Mucosa of descending colon (tissue), 3 donors: ENCODE results near the gene ABR. TPM values are rescaled to one million over a fixed set of nuclear protein-coding genes. Genes with fewer than 3 reads are reported as not detected.

Source experiments
- ATAC-seq: fragments of 200-7000 bp; cut with Tn5 transposase; one replicate; pipeline ENCODE4 v1.9.1; 2020; ENCODE audit warnings: mild to moderate bottlenecking, moderate library complexity
- DNase-seq, 3 donors: peaks; one replicate each; pipeline ENCODE4 v3.0.0-alpha.2; 2020
- H3K36me3 ChIP-seq: fragments of 200-600 bp; one replicate; pipeline ENCODE4 v1.8.0; 2021; ENCODE audit warnings: low read depth, mild to moderate bottlenecking
- H3K4me1 ChIP-seq: fragments of 200-600 bp; one replicate; pipeline ENCODE4 v1.8.0; 2021; ENCODE audit warnings: low read depth, mild to moderate bottlenecking
- H3K4me3 ChIP-seq: fragments of 200-600 bp; one replicate; pipeline ENCODE4 v1.8.0; 2021; ENCODE audit warnings: mild to moderate bottlenecking
- H3K9me3 ChIP-seq: fragments of 200-600 bp; one replicate; pipeline ENCODE4 v1.8.0; 2021; ENCODE audit warnings: mild to moderate bottlenecking
- intact Hi-C, 2 donors: fragments of 100-400 bp; cut with DNase I in 1 of 2; cut with micrococcal nuclease in 1 of 2; formaldehyde crosslinking; loops; one replicate each; pipeline versions ENCODE4 v1.11.0 to v1.11.1; 2022; cut with DNase I, micrococcal nuclease
- total RNA-seq, 3 donors: library from RNA; stranded (reverse); fragmentation: NEBNext Ultra II Directional in 2 of 3; extraction: Animal tissue kit (Norgen Biotek cat#: 25700) in 2 of 3; gene quantifications; one replicate each; pipeline versions ENCODE4 v1.2.1 to v1.2.4, GENCODE V29; 2021 to 2023
- TF ChIP-seq, protein P1 (sequence below): fragments of 200-600 bp; IDR thresholded peaks from one replicate; pipeline ENCODE4 v1.8.0; 2022; ENCODE audit warnings: antibody characterized with exemption, mild to moderate bottlenecking
- donor health status: DM: no; HTN: no; CAD: no; lungs with moderate emphysema.
- donor health status: DM: no; HTN: no; CAD: no.
- donor health status: DM: no; HTN: yes; CAD: no.

ABR gene
- total RNA-seq, 3 donors from 2014 or later: 257 to 470 (median 292) TPM

DNA sequence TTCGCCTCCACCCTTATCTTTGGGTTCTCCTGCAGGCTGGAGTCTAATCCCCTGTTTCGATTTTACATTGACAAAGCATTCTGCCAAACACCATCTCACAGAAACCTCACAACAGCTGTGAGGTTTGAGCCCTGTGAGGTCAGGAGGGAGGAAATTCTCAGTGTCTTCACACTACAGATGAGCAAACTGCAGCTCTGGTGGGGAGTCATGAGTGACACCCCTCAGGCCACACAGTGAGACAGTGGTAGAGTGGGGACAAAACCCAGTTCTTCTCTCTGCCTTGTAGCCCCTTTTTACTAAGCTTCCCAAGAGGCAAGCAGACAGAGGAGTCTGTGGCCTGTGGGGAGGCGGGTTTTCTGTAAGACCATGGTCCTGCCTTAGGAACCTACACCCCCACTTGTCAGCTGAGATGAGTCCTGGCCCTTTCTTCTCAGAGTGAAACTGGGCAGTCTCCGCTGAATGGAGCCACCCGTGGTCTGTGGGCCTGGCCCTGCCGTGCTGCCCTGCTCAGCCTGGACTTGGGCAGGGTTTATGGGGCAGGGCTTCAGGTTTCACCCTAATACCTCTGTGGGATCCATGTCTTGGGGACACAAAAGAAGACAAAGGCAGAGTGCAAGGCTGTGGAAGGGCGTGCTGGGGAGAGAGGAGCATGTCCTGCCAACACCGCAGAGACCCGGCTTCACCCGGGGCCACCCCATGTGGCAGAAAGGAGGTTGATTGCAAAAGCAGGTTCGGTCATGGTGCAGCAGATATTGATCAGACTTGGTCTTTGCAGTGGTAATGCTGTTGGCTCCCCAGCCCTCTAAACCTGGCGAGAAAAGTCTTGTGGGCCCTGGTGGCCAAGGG lies 59.0 kb downstream of the ABR start:
- Histone ChIP-seq H3K9me3 (no peaks in the 10 kb centered on the region), H3K36me3 (no peaks in the 10 kb centered on the region), H3K4me1 (peaks cover 34% of the 10 kb centered on the region), H3K4me3 (no peak overlapping the region)
- TF ChIP-seq, protein P1, sequence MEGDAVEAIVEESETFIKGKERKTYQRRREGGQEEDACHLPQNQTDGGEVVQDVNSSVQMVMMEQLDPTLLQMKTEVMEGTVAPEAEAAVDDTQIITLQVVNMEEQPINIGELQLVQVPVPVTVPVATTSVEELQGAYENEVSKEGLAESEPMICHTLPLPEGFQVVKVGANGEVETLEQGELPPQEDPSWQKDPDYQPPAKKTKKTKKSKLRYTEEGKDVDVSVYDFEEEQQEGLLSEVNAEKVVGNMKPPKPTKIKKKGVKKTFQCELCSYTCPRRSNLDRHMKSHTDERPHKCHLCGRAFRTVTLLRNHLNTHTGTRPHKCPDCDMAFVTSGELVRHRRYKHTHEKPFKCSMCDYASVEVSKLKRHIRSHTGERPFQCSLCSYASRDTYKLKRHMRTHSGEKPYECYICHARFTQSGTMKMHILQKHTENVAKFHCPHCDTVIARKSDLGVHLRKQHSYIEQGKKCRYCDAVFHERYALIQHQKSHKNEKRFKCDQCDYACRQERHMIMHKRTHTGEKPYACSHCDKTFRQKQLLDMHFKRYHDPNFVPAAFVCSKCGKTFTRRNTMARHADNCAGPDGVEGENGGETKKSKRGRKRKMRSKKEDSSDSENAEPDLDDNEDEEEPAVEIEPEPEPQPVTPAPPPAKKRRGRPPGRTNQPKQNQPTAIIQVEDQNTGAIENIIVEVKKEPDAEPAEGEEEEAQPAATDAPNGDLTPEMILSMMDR: no peak
- DNase-seq (no peak), ATAC-seq (no peak)
- intact Hi-C loops: loop anchor here in 1 of 2 donors (5.0 kb wide), 1 partner anchor 66 kb away; no protein-coding TSS in a partner anchor

DNA sequence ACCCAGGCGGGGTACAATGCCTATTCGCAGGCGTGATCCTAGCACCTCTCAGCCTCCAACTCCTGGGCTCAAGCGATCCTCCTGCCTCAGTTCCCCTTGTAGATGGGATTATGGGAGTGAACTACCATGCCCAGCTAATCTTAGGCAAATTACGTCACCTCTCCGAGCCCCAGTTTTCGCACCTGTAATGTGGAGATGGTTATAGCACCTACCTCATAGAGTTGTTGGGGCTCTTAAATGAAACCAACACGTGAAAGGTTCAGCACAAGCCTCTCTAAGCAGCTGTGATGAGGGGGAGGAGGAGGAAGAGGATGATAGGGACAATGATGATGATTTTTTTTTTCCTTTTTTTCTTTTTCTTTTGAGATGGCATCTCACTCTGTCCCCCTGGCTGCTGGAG lies 59.9 kb downstream of the ABR start:
- intact Hi-C loops: loop anchor here in 1 of 2 donors (5.0 kb wide), 1 partner anchor 67 kb away; no protein-coding TSS in a partner anchor
- DNase-seq (no peak), ATAC-seq (no peak)
- Histone ChIP-seq H3K36me3 (no peaks in the 10 kb centered on the region), H3K4me1 (peaks cover 42% of the 10 kb centered on the region), H3K9me3 (no peaks in the 10 kb centered on the region), H3K4me3 (no peak overlapping the region)
- TF ChIP-seq, protein P1: no peak

DNA sequence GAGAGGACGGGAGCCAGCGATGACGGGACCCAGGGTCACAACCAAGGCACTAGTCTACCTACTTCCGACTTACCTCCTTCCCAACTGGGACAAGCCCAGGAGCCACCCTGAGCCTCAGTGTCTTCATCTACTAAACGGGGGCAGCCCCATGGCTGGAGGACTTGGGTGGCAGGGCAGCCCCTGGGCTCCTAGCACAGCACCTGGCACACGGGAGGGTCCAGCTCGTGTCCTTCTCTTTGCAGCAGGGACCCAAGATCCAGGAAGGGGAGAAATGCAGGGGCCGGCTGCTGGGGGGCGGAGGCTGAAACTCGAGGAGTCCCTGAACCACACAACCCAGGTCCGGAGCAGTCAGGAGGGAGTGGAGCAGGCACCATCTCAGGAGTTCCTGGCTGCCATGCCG lies 63.2 kb downstream of the ABR start:
- no peaks in the 10 kb centered on the region for H3K9me3 ChIP-seq
- ATAC-seq: no peak
- H3K36me3 ChIP-seq: no peaks in the 10 kb centered on the region
- no peak overlapping the region for H3K4me3 ChIP-seq
- no peak for DNase-seq
- peaks cover 52% of the 10 kb centered on the region for H3K4me1 ChIP-seq
- intact Hi-C loops: no loop called here
- TF ChIP-seq, protein P1: no peak

DNA sequence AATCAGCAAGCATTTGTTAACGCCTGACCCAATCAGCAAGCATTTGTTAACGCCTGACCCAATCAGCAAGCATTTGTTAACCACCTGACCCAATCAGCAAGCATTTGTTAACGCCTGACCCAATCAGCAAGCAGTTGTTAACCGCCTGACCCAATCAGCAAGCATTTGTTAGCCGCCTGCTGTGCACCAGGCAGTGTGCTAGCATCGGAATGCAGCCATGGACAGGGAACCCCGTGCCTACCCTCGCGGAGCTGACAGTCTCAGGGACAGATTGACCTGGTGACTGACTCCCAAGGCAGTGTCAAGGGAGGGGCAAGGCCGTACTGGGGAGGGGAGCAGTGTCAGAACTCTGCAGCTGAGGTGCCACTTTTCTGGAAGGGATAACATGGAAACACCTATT lies 66.9 kb downstream of the ABR start:
- Histone ChIP-seq H3K36me3 (no peaks in the 10 kb centered on the region), H3K9me3 (no peaks in the 10 kb centered on the region), H3K4me1 (peaks cover 69% of the 10 kb centered on the region), H3K4me3 (no peak overlapping the region)
- ATAC-seq (no peak), DNase-seq (no peak)
- intact Hi-C loops: no loop called here
- TF ChIP-seq, protein P1: no peak

DNA sequence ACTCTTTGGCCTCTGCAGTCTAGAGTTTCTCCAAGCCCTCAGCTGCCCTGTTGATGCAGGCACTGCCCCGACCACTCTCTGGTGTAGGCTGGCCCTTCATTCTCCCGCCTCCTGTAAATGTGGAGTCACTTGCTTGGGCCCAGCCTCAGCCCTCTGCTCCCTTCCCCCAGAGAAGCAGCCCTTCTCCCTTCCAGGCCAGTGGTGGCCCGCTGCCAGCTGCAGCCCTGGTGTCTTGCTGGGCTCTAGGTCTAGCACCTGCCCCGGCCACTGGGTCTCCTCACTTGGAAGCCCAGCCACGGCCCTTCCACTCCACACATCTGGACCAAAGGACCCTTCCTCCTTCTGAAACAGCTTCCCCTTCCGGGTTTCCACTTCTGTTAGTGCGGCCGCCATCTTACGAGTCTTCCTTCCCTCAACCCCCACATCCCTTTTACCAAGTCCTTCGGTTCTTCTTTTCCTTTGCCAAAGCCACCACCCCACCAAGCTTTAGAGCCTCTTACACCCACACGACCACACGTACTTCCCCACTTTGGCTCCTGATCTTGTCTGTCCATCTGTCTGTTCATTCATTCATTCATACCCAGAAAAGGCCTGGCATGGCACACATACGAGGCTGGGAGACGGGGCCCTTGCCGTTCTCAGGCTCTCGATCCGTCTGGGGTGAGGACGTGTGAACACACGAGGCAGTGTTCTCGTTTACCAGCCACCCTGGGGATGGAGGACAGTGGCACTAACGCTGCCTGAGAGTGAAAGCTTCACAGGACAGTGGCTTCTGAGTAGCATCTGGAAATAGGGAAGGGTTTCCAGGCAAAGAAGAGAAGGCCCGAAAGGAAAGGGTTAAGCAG lies 68.0 kb downstream of the ABR start:
- TF ChIP-seq, protein P1: no peak
- ATAC-seq (no peak), DNase-seq (peak; percentile 67 to 82 (median 77))
- peaks cover 78% of the 10 kb centered on the region for H3K4me1 ChIP-seq
- no peaks in the 10 kb centered on the region for H3K9me3 ChIP-seq
- no peak overlapping the region for H3K4me3 ChIP-seq
- intact Hi-C loops: no loop called here
- no peaks in the 10 kb centered on the region for H3K36me3 ChIP-seq
